Stimulated activated CD8-positive, alpha-beta memory T cell treated with anti-CD3 and anti-CD28 coated beads, Interleukin-7, amount 100 ng/mL, for 48 hours (primary cell): ENCODE measurements around the gene XPNPEP1.

ENCODE experiments used
- DNase-seq, 2 donors: peaks; one replicate each; pipeline ENCODE4 v3.0.0-alpha.2; 2020; ENCODE audit warnings: low read depth in 1 of 2; ENCODE audit errors: extremely low read depth in 1 of 2

XPNPEP1 gene

DNA sequence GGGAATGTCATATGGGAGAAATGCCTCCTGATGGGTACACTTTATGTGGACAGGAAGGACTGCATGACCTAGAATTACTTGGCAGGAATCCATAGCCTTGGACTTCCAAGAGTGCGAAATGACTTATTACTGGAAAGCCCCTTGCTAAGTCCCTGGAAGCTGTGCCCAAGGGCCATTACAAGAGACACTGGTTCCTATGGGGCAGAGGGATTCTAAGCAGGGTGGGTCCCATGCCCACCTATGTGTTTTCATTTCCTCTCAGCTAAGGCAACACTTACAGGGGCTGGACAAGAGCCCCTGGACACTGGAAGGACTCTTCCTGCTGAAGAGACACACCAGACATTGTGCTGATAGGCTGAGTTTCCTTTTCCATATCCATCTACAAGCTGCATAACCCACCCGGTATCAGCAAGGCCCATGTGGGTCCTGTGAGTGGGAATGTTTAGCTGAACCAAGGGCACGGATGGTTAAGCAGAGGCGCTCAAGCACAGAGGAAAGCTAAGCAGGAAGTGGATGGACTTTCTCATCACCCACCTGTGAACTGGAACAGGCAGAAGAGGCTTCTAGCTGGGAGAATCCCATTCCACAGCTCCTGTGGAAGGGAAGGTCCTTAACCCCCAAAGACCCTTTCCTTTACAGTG is 56.2 kb downstream of the XPNPEP1 start:
- no peak for DNase-seq

- no peak for DNase-seq
Measured at GRCh38 chr10:109866168-109866994, 56.9 kb downstream of the XPNPEP1 start.

GRCh38 chr10:109863775-109864174 is 59.5 kb downstream of the XPNPEP1 start:
- no peak for DNase-seq

DNA sequence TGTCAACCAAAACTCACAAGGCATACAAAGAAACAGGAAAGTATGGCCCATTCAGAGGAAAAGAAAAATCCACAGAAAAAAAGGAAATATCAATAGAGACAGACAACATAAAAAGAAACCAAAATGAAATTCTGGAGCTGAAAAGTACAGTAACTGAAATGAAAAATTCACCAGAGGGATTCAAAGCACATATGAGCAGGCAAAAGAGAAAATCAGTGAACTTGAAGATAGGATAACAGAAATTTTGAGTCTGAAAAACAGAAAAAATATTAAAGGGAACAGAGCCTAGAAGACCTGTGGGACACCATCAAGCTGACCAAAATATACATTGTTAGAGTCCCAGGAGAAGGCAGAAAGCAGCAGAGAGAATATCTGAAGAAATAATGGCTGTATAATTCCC is 60.6 kb downstream of the XPNPEP1 start:
- no peak for DNase-seq

GRCh38 chr10:109862041-109862440 is 61.3 kb downstream of the XPNPEP1 start:
- no peak for DNase-seq

GRCh38 chr10:109861081-109861480 is 62.2 kb downstream of the XPNPEP1 start:
- no peak for DNase-seq

GRCh38 chr10:109859221-109859620 is 64.1 kb downstream of the XPNPEP1 start:
- no peak for DNase-seq

GRCh38 chr10:109855746-109856145 is 67.6 kb downstream of the XPNPEP1 start:
- no peak for DNase-seq

DNA sequence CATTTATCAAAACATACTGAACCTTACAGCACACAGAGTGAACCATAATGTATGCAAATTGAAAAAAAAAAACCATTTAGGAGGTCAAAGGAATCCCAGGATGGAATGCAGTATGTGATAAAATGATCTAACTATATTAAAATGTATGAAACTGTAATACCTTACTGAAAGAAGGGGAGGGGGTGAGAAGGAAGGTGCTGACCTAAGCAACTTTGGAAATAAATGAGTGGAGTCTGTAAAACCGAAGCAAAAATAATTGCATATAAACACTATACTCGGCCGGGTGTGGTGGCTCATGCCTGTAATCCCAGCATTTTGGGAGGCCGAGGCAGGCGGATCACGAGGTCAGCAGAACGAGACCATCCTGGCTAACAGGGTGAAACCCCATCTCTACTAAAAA is 69.4 kb downstream of the XPNPEP1 start:
- DNase-seq, result no peak

DNA sequence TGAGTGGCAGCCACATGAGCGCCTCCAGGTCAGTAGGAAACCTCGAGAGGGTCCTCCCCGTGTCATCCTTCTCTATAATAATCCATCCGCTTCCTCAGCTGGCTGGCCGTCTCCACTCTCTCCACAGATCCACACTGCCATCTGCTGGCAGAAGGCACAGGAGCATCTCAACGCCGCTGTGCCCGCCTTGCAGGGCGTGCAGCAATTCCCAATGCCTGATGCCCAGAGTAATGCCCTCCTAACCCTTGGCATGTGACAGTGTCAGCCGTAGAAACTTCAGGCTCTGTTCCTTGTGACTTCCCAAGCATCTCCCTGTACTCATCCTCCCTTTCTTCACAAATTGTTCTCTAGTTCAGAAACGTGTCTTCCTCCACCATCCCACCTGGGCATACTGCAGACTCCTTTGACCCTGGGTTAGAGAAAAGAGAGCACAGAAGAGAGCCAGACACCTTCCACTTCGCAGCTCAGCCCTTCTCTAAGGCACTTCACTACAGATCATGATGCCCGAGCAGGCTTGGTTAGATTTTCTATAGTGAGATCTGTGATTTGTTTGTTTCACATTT is 70.8 kb downstream of the XPNPEP1 start:
- peak; percentile 26 to 47 for DNase-seq

- DNase-seq, result no peak
Measured at GRCh38 chr10:109851616-109852474, 71.5 kb downstream of the XPNPEP1 start.

- no peak for DNase-seq
Measured at GRCh38 chr10:109846832-109847231, 76.5 kb downstream of the XPNPEP1 start.

DNA sequence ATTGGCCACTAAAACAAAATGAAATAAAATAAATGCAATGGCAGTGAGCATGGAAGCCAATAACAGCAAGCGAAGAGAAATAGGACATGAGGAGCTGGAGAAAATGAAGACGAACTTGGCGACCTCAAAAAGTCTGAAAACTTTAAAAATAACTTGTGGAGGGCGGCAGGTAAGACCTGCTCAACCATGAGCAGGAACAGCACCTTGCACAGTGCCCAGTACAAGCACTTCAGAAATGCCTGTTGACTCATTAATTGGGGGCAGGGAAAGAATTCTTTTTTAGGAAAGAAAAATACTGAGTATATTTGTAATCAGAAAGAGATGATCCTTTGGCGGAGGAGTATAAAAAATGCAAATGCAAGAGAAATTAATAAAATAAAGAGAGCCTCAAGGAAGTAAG is 78.0 kb downstream of the XPNPEP1 start:
- DNase-seq, result no peak

GRCh38 chr10:109838592-109839244 is 84.6 kb downstream of the XPNPEP1 start:
- no peak for DNase-seq

DNA sequence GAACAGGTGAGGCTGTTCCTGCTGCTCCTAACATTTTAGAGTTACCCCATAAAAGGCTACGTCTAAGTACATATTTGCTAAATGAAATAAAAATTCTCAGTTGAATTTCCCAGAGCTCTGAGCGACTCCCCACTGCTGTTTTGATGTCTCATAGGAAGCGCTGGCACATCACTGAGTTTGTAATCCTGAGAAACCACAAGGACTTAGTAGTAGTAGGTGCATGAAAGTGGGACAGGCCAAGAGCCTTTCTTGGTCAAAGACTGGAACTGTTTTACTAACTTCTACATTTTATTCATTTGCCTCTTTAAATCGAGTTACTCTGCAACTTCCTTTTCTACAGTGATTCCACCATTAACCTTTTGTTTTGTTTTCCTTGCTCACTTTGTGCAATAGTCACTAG is 85.9 kb downstream of the XPNPEP1 start:
- DNase-seq, result no peak

DNA sequence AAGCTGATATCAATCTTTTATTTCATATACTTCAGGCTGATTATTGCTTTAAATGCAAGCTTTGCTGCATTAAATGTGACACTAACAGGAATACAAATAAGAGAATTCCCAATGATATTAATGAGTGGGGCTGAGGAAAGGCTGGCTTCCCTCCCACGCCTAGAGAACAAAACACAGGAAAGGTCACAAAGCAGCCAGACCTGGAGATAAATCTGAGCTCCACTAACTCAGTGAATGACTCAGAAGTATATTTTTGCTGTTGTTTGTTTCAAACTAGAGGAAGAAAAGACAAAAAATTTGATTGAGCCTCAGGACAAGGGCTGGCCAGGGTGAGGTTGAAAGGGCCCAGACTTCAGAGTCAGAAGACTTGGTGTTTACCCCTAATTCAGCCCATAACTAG is 88.1 kb downstream of the XPNPEP1 start:
- no peak for DNase-seq

DNA sequence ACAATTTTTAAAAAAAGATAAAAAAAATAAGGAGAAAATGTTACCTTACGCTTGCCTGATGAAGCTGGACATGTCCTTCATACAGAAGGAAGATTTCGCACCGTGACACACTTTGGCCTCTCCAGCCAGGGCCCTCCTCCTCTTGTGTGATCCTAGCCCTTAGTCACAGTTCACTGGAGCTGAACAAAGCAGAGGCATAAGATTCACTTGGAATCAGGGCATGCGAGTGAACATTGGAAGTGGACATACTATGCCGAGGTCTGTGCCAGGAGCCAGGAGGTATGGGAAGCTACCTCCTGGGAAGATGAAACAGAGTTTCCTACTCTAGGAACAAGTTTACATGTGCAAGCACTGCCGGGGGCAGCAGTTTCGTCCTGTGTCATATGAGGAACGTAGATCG is 91.5 kb downstream of the XPNPEP1 start:
- DNase-seq, result no peak

- DNase-seq, result no peak
Measured at GRCh38 chr10:109824206-109824605, 99.1 kb downstream of the XPNPEP1 start.

DNA sequence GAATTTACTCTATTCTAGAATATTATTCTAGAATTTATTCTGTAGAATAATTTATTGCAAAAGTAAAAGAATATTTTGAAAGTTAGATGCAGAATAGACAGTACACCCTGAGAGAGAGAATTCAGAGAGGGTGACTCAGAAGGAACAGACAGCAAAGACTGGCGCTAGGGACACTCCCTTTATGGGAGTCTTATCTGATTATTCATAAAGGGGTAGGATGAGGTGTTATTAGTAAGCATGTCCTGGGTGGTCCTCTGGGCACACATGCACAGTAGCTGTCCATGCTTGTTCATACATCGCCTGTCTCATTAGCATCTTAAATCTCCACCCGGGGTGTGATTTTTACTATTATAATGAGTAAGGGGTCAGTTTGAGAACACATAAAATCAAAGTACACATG is 100.1 kb downstream of the XPNPEP1 start:
- DNase-seq, result no peak

DNA sequence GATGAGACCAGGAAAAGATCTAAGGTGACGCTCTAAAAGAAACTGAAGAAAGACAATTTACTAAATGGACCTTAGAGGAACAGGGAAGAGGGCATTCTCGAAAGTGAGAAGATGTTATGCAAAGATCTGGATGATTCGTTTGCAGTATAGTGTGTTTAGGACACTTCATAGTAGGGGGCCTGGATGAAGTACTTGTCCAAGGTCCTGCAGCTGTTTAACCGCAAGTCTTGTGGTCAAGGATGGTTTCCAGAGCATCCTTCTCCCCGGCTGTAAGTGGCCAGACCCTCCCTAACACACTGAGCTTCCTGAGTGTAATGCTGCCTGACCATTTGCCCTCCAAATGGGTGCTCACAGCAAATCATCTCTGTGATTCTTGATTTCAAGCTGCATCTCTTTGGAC is 101.6 kb downstream of the XPNPEP1 start:
- no peak for DNase-seq
